Fibroblast of skin of right quadriceps (primary cell): Measurements from ENCODE around the gene PIP4K2B.
"Not testable (repeated sequence)": the region's sequence is repeated elsewhere in the genome, so short reads cannot be mapped to it uniquely, and the experiment has no call there.

Experiments
- DNase-seq: peaks from one replicate; pipeline ENCODE4 v3.0.0-alpha.2; 2013

The PIP4K2B gene

GRCh38 chr17:38799501-38800236, at the start of gene PIP4K2B:
TSS of gene PIP4K2B (minus strand) at chr17:38799556. CDS start at chr17:38799424, 132 bp downstream.
- DNase-seq: peak; percentile 98

- DNase-seq: no peak
Observed at GRCh38 chr17:38848557-38848891, 49.2 kb upstream of the PIP4K2B start.

DNA sequence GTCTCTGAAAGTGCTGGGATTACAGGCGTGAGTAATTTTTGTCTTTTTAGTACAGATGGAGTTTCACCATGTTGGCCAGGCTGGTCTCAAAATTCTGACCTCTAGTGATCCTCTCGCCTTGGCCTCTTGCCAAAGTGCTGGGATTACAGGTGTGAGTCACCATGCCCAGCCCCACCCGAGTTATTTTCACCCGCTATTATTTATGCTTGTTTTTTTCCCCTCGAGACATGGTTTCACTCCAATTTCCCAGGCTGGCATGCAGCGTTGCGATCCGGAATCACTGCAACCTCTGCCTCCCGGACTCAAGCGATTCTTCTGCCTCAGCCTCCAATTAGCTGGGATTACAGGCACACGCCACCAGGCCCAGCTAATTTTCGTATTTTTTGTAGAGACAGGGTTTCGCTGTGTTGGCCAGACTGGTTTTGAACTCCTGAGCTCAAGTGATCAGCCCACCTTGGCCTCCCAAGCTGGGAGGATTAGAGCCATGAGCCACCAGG, 45.0 kb upstream of the PIP4K2B start:
- DNase-seq: no peak

DNA sequence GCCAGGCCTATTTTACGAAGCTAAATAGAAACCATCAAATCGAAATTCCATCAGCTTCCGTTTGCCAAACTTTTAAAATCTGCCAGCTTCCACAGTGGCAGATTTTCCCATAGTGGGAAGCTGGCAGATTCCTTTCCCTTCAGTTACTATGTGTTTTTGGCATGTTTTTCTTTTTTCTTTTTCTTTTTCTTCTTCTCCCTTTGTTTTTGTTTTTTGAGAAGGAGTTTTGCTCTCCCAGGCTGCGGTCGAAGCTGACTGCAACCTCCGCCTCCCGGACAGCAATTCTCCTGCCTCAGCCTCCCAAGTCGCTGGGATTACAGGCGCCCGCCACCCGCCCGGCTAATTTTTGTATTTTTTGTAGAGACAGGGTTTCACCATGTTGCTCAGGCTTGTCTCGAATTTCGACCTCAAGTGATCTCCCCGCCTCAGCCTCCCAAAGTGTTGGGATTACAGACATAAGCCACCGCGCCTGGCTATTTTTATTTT, 26.4 kb upstream of the PIP4K2B start:
- no peak for DNase-seq

GRCh38 chr17:38824899-38825761, 25.8 kb upstream of the PIP4K2B start, which contains the start of gene CWC25:
TSS of gene CWC25 (minus strand) at chr17:38825321. CDS start at chr17:38825183, 138 bp downstream.
- peak; percentile 96 for DNase-seq

- peak; percentile 33 for DNase-seq
Observed at GRCh38 chr17:38815576-38816193, 16.3 kb upstream of the PIP4K2B start.

- DNase-seq: no peak
Observed at GRCh38 chr17:38809828-38810227, 10.5 kb upstream of the PIP4K2B start.

GRCh38 chr17:38800237-38800760, 943 bp upstream of the PIP4K2B start:
- no peak for DNase-seq

GRCh38 chr17:38798614-38799500, 499 bp downstream of the PIP4K2B start:
- DNase-seq: peak; percentile 40

DNA sequence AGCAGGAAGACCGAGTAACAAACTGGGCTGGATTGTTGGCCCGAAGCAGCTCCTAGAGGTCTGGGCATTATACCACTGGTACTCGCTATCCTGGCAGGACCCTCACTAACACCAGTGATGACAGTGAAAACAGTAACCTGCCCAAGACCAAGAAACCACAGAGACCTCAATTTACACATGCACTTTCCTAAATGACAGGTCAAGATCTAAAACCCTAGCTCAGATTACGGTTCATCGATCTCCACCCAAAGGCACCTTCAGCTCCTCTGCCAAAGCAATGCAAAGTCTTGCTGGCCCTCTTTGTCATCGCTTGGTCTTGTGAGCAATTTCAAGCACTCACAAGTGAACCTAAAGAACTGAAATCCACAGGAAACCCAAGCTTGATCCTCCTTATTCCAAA, 1.5 kb downstream of the PIP4K2B start:
- no peak for DNase-seq

DNA sequence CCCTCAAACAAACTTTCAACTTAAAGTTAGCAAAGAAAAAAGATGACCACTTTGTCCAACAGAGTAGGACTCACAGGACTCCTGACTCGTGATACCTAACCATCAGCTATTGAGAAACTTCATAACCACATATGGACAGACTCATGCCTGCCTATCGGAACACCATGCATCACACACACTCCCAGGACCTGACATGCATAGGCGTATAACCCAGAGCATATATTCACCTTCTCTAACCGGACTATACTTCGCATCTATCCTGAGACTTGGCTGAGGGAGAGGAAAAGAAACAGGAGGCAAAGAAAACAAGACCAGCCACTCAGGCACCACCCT, 2.2 kb downstream of the PIP4K2B start:
- DNase-seq: no peak

DNA sequence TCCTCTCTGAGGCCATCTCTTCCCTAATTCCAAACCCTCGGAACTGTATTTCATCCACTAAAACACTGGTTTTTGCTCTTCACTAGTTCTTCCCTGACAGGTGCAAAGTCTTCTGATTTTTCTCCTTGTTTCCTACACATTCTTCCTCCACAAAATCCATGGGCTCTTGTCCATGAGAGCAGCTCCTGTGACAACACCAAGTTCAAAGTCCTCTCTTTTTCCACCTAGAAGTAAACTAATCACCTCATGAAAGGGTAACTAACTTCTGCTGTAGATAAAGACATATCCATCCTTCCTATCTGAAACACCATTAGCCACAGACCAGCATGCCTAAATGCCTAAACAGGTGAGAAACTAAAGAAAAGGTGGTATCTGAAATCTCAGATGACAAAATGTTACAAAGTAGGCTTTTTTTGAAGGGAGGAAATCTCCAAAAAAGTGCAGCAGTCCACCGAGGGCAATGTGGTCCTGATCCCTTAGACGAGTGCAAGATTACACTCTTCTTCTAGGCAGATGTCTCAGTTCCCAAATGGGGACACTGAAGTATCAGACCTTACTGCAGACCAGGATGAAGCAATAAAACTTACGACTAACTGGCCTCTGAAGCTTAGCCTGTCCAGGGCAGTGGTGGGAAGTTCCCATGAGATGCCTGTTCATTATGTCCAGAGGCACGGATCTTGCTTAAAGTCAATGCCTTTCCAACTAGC, 2.8 kb downstream of the PIP4K2B start:
- no peak for DNase-seq

- no peak for DNase-seq
Observed at GRCh38 chr17:38794221-38794620, 5.1 kb downstream of the PIP4K2B start.

DNA sequence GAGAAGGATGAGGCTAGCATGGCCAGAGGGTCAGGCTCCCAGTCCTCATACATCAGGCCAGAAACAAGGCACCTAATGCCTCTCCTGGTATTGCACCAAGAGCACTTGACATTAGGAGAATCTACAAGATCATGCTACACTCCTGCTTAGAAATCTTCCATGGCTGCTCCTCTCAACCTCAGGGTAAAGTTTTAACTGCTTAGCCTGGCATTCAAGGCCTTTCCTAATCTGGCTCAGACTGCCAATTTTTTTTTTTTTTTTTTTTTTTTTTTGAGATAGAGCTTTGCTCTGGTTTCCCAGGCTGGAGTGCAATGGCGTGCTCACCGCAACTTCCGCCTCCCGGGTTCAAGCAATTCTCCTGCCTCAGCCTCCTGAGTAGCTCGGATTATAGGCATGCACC, 8.2 kb downstream of the PIP4K2B start:
- no peak for DNase-seq

- not testable (repeated sequence) for DNase-seq
Observed at GRCh38 chr17:38790148-38790707, 9.1 kb downstream of the PIP4K2B start.

- DNase-seq: peak; percentile 30
Observed at GRCh38 chr17:38789185-38789584, 10.2 kb downstream of the PIP4K2B start.

GRCh38 chr17:38787999-38788398, 11.4 kb downstream of the PIP4K2B start:
- not testable (repeated sequence) for DNase-seq

DNA sequence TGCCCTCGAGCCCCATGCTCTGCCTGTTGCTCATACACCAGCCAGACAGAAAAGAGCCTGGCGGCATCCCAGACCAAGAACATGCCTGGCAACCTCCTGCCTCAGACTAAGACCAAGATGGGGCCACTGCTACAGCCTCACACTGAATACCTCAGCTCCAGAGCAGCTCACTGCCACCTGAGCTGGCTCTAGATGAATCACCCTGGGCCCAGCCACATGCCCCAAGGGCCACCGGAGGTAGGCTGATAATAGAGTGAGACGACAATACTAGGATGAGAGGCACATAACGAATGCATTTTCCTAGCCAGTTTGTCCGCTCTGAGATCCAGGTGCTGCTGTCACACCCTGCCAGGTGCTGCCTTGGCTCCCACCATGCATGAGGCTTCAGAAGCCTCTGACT, 13.0 kb downstream of the PIP4K2B start:
- DNase-seq: no peak

- DNase-seq: no peak
Observed at GRCh38 chr17:38783227-38783626, 16.1 kb downstream of the PIP4K2B start.

- DNase-seq: no peak
Observed at GRCh38 chr17:38779965-38780752, 19.2 kb downstream of the PIP4K2B start.
